NCI-H187 (cell line): ENCODE results near the gene BOLL.
"Not testable (repeated sequence)": the region's sequence is repeated elsewhere in the genome, so short reads cannot be mapped to it uniquely, and the experiment has no call there.

ENCODE experiments used
- DNase-seq, 2 experiments: peaks; one replicate each; lab custom pipeline; 2025; lab: John Stamatoyannopoulos, UW

The BOLL gene

GRCh38 chr2:197784956-197785941, at the start of gene BOLL:
Gene BOLL (minus strand): TSS chr2:197785319. CDS start chr2:197781850, 3,469 bp downstream.
- no peak for DNase-seq

GRCh38 chr2:197834771-197835170, 49.7 kb upstream of the BOLL start:
- DNase-seq: not testable (repeated sequence)

- no peak for DNase-seq
Observed at GRCh38 chr2:197828464-197829135, 43.5 kb upstream of the BOLL start.

- no peak for DNase-seq
Observed at GRCh38 chr2:197827618-197828017, 42.5 kb upstream of the BOLL start.

GRCh38 chr2:197822333-197822732, 37.2 kb upstream of the BOLL start:
- no peak for DNase-seq

GRCh38 chr2:197821550-197822289, 36.6 kb upstream of the BOLL start:
- no peak for DNase-seq

GRCh38 chr2:197814526-197814925, 29.4 kb upstream of the BOLL start:
- DNase-seq: no peak

GRCh38 chr2:197813093-197813787, 28.1 kb upstream of the BOLL start:
- no peak for DNase-seq

- DNase-seq: no peak
Observed at GRCh38 chr2:197810491-197810890, 25.4 kb upstream of the BOLL start.

- no peak for DNase-seq
Observed at GRCh38 chr2:197810016-197810415, 24.9 kb upstream of the BOLL start.

GRCh38 chr2:197809064-197809463, 23.9 kb upstream of the BOLL start:
- DNase-seq: no peak

- no peak for DNase-seq
Observed at GRCh38 chr2:197805715-197806633, 20.9 kb upstream of the BOLL start.

GRCh38 chr2:197804758-197805714, 19.9 kb upstream of the BOLL start:
- DNase-seq: no peak

GRCh38 chr2:197804049-197804757, 19.1 kb upstream of the BOLL start, which contains the start of gene PLCL1:
Gene PLCL1 (plus strand): TSS chr2:197804593.
- DNase-seq: peak; percentile 27 to 70

GRCh38 chr2:197803033-197803444, 17.9 kb upstream of the BOLL start:
- no peak for DNase-seq

GRCh38 chr2:197801033-197801432, 15.9 kb upstream of the BOLL start:
- no peak for DNase-seq

- DNase-seq: no peak
Observed at GRCh38 chr2:197800091-197800490, 15.0 kb upstream of the BOLL start.

- DNase-seq: no peak
Observed at GRCh38 chr2:197799068-197799467, 13.9 kb upstream of the BOLL start.

GRCh38 chr2:197798187-197798586, 13.1 kb upstream of the BOLL start:
- DNase-seq: no peak
